HCT116 (cell line): ENCODE results near the gene LYL1.

ENCODE experiments used
- EGR1 ChIP-seq: IDR thresholded peaks from 2 replicates; pipeline ENCODE4 v1.6.1; 2012; ENCODE audit warnings: low read depth
- EZH2 ChIP-seq: fragments of 200-600 bp; sonication (generic); IDR thresholded peaks from 2 replicates; pipeline ENCODE4 v1.6.1; 2017; ENCODE audit warnings: antibody characterized with exemption, mixed run types
- EZH2phosphoT487 ChIP-seq: fragments of 200-600 bp; IDR thresholded peaks from 2 replicates; pipeline ENCODE4 v1.6.1; 2018; ENCODE audit warnings: antibody characterized with exemption, borderline replicate concordance
- FOSL1 ChIP-seq: IDR thresholded peaks from 2 replicates; pipeline ENCODE4 v1.6.1; 2012; ENCODE audit warnings: low read depth
- JUND ChIP-seq: IDR thresholded peaks from 2 replicates; pipeline ENCODE4 v1.6.1; 2012
- POLR2A ChIP-seq: IDR thresholded peaks from 2 replicates; pipeline ENCODE4 v1.7.0; 2011; ENCODE audit warnings: borderline replicate concordance; ENCODE audit not compliant: insufficient read depth, insufficient read length; ENCODE audit errors: extremely low read depth
- SIN3A ChIP-seq: IDR thresholded peaks from 2 replicates; pipeline ENCODE4 v1.6.1; 2012; ENCODE audit warnings: low read depth
- SP1 ChIP-seq: IDR thresholded peaks from 2 replicates; pipeline ENCODE4 v1.6.1; 2012; ENCODE audit warnings: low read depth
- TF ChIP-seq, protein P1 (sequence below), 3 experiments: fragments of 200-600 bp in 1 of 3; sonication (generic) in 1 of 3; IDR thresholded peaks in 2 of 3; conservative IDR thresholded peaks in 1 of 3; 2 replicates each; pipeline ENCODE4 v1.5.1; 2012 to 2017; ENCODE audit warnings: low read depth in 2 of 3, low read length in 2 of 3, antibody characterized with exemption in 1 of 3, borderline replicate concordance in 1 of 3, control low read depth in 1 of 3, mild to moderate bottlenecking in 1 of 3, mixed read lengths in 1 of 3, mixed run types in 1 of 3, moderate library complexity in 1 of 3; ENCODE audit not compliant: insufficient read depth in 1 of 3
- TF ChIP-seq, protein P2 (sequence below): IDR thresholded peaks from 2 replicates; pipeline ENCODE4 v1.6.1; 2012
- TF ChIP-seq, protein P3 (sequence below): IDR thresholded peaks from 2 replicates; pipeline ENCODE4 v1.6.1; 2012
- TF ChIP-seq, protein P4 (sequence below): IDR thresholded peaks from 2 replicates; pipeline ENCODE4 v1.6.1; 2012; ENCODE audit warnings: low read depth

DNA sequence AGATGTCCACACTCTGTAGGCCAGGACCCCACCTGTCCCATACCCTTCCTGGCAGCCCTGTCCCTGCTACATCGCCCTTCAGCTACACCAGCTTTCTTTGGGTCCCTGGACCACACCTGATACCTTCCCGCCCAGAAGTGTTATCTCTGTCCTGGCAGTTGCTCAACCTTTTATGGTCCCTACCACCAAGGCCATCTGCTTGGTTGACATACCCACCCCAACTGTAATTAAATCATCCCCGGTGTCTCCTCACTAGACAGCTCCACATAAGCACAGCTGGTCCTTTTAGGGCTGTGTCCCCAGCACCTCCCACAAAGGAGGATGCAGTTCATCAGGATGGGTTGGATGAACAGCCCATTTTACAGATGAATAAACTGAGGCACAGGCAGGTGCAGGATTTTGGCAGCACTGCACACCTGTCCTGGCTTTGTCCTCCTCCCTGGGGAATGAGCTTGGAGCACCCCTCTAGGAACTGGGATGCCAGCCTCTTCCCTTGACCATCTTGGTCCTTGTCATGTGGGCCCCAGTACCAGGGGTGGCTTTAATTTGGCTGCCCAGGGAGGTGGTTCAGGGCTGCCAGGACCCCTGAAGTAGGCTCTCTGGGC lies 28.3 kb upstream of the LYL1 start:
- TF ChIP-seq, protein P1, sequence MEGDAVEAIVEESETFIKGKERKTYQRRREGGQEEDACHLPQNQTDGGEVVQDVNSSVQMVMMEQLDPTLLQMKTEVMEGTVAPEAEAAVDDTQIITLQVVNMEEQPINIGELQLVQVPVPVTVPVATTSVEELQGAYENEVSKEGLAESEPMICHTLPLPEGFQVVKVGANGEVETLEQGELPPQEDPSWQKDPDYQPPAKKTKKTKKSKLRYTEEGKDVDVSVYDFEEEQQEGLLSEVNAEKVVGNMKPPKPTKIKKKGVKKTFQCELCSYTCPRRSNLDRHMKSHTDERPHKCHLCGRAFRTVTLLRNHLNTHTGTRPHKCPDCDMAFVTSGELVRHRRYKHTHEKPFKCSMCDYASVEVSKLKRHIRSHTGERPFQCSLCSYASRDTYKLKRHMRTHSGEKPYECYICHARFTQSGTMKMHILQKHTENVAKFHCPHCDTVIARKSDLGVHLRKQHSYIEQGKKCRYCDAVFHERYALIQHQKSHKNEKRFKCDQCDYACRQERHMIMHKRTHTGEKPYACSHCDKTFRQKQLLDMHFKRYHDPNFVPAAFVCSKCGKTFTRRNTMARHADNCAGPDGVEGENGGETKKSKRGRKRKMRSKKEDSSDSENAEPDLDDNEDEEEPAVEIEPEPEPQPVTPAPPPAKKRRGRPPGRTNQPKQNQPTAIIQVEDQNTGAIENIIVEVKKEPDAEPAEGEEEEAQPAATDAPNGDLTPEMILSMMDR (IDR thresholded peaks at IDR 0.05 in 2 of 3, conservative IDR thresholded peaks at IDR 0.05 in 1 of 3; ENCODE audit: borderline replicate concordance in 1 of 3, insufficient read depth in 1 of 3, low read depth in 2 of 3, low read length in 2 of 3), result no peak
- TF ChIP-seq, protein P2, sequence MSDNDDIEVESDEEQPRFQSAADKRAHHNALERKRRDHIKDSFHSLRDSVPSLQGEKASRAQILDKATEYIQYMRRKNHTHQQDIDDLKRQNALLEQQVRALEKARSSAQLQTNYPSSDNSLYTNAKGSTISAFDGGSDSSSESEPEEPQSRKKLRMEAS, result no peak
- TF ChIP-seq EZH2, result no peak
- no peak for TF ChIP-seq JUND
- no peak for TF ChIP-seq EZH2phosphoT487
- no peak for TF ChIP-seq POLR2A
- TF ChIP-seq, protein P3, sequence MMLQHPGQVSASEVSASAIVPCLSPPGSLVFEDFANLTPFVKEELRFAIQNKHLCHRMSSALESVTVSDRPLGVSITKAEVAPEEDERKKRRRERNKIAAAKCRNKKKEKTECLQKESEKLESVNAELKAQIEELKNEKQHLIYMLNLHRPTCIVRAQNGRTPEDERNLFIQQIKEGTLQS, result no peak
- TF ChIP-seq, protein P4, sequence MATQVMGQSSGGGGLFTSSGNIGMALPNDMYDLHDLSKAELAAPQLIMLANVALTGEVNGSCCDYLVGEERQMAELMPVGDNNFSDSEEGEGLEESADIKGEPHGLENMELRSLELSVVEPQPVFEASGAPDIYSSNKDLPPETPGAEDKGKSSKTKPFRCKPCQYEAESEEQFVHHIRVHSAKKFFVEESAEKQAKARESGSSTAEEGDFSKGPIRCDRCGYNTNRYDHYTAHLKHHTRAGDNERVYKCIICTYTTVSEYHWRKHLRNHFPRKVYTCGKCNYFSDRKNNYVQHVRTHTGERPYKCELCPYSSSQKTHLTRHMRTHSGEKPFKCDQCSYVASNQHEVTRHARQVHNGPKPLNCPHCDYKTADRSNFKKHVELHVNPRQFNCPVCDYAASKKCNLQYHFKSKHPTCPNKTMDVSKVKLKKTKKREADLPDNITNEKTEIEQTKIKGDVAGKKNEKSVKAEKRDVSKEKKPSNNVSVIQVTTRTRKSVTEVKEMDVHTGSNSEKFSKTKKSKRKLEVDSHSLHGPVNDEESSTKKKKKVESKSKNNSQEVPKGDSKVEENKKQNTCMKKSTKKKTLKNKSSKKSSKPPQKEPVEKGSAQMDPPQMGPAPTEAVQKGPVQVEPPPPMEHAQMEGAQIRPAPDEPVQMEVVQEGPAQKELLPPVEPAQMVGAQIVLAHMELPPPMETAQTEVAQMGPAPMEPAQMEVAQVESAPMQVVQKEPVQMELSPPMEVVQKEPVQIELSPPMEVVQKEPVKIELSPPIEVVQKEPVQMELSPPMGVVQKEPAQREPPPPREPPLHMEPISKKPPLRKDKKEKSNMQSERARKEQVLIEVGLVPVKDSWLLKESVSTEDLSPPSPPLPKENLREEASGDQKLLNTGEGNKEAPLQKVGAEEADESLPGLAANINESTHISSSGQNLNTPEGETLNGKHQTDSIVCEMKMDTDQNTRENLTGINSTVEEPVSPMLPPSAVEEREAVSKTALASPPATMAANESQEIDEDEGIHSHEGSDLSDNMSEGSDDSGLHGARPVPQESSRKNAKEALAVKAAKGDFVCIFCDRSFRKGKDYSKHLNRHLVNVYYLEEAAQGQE, result no peak
- TF ChIP-seq EGR1, result no peak
- TF ChIP-seq FOSL1, result no peak
- TF ChIP-seq SP1, result no peak
- TF ChIP-seq SIN3A, result no peak
